Measurements from ENCODE around the gene LPAR1. TPM values are rescaled to one million over a fixed set of nuclear protein-coding genes. Genes with fewer than 3 reads are reported as not detected.

LPAR1 gene
- polyA plus RNA-seq, 2 donors: 5.0 to 5.2 TPM

- no peaks in the 10 kb centered on the region for H3K27me3 ChIP-seq (ENCODE audit: control insufficient read depth in 1 of 2, insufficient read depth in 2 of 2, low read length in 2 of 2)
- H3K36me3 ChIP-seq (ENCODE audit: control insufficient read depth in 2 of 2, insufficient read depth in 2 of 2, low read length in 1 of 2): peaks cover 0 to 2% of the 10 kb centered on the region in 2 donors
- peaks cover 0 to 3% of the 10 kb centered on the region in 2 donors for H3K4me1 ChIP-seq (ENCODE audit: control insufficient read depth in 2 of 2, insufficient read depth in 2 of 2, low read length in 1 of 2)
- H3K9me3 ChIP-seq (ENCODE audit: control insufficient read depth in 2 of 2, insufficient read depth in 1 of 2, low read depth in 1 of 2, low read length in 1 of 2): no peaks in the 10 kb centered on the region
- WGBS, 2 donors: 46 to 58% methylated on average over 6 of the region's 6 CpGs
- H3K27ac ChIP-seq (ENCODE audit: low read depth in 2 of 2, low read length in 1 of 2): no peak overlapping the region
- no peak overlapping the region for H3K4me3 ChIP-seq (ENCODE audit: low read depth in 1 of 2, low read length in 2 of 2)
Measured at GRCh38 chr9:110975969-110976368, 62.3 kb downstream of the LPAR1 start.

- no peaks in the 10 kb centered on the region for H3K9me3 ChIP-seq (ENCODE audit: control insufficient read depth in 2 of 2, insufficient read depth in 1 of 2, low read depth in 1 of 2, low read length in 1 of 2)
- no peak overlapping the region for H3K27ac ChIP-seq (ENCODE audit: low read depth in 2 of 2, low read length in 1 of 2)
- H3K4me3 ChIP-seq (ENCODE audit: low read depth in 1 of 2, low read length in 2 of 2): no peak overlapping the region
- 91 to 96% methylated on average over 2 of the region's 2 CpGs for WGBS, 2 donors
- H3K4me1 ChIP-seq (ENCODE audit: control insufficient read depth in 2 of 2, insufficient read depth in 2 of 2, low read length in 1 of 2): peaks cover 0 to 3% of the 10 kb centered on the region in 2 donors
- peaks cover 0 to 2% of the 10 kb centered on the region in 2 donors for H3K36me3 ChIP-seq (ENCODE audit: control insufficient read depth in 2 of 2, insufficient read depth in 2 of 2, low read length in 1 of 2)
- no peaks in the 10 kb centered on the region for H3K27me3 ChIP-seq (ENCODE audit: control insufficient read depth in 1 of 2, insufficient read depth in 2 of 2, low read length in 2 of 2)
Measured at GRCh38 chr9:110975278-110975677, 63.0 kb downstream of the LPAR1 start.

GRCh38 chr9:110971705-110972104 lies 66.6 kb downstream of the LPAR1 start:
- no peak overlapping the region for H3K27ac ChIP-seq (ENCODE audit: low read depth in 2 of 2, low read length in 1 of 2)
- WGBS, 2 donors: 79 to 85% methylated on average over 5 of the region's 5 CpGs

GRCh38 chr9:110971234-110971633 lies 67.0 kb downstream of the LPAR1 start:
- WGBS, 2 donors: 85 to 90% methylated on average over 2 of the region's 2 CpGs
- no peak overlapping the region for H3K4me3 ChIP-seq (ENCODE audit: low read depth in 1 of 2, low read length in 2 of 2)
- H3K27me3 ChIP-seq (ENCODE audit: control insufficient read depth in 1 of 2, insufficient read depth in 2 of 2, low read length in 2 of 2): no peaks in the 10 kb centered on the region
- no peaks in the 10 kb centered on the region for H3K4me1 ChIP-seq (ENCODE audit: control insufficient read depth in 2 of 2, insufficient read depth in 2 of 2, low read length in 1 of 2)
- H3K9me3 ChIP-seq (ENCODE audit: control insufficient read depth in 2 of 2, insufficient read depth in 1 of 2, low read depth in 1 of 2, low read length in 1 of 2): no peaks in the 10 kb centered on the region
- H3K27ac ChIP-seq (ENCODE audit: low read depth in 2 of 2, low read length in 1 of 2): no peak overlapping the region
- peaks cover 0 to 2% of the 10 kb centered on the region in 2 donors for H3K36me3 ChIP-seq (ENCODE audit: control insufficient read depth in 2 of 2, insufficient read depth in 2 of 2, low read length in 1 of 2)

More at GRCh38 chr9:110971705-110972104, 66.6 kb downstream of the LPAR1 start:
- no peak overlapping the region for H3K4me3 ChIP-seq (ENCODE audit: low read depth in 1 of 2, low read length in 2 of 2)
- H3K4me1 ChIP-seq (ENCODE audit: control insufficient read depth in 2 of 2, insufficient read depth in 2 of 2, low read length in 1 of 2): no peaks in the 10 kb centered on the region
- peaks cover 0 to 2% of the 10 kb centered on the region in 2 donors for H3K36me3 ChIP-seq (ENCODE audit: control insufficient read depth in 2 of 2, insufficient read depth in 2 of 2, low read length in 1 of 2)
- no peaks in the 10 kb centered on the region for H3K27me3 ChIP-seq (ENCODE audit: control insufficient read depth in 1 of 2, insufficient read depth in 2 of 2, low read length in 2 of 2)
- H3K9me3 ChIP-seq (ENCODE audit: control insufficient read depth in 2 of 2, insufficient read depth in 1 of 2, low read depth in 1 of 2, low read length in 1 of 2): no peaks in the 10 kb centered on the region

GRCh38 chr9:110969971-110970386 lies 68.3 kb downstream of the LPAR1 start:
- Histone ChIP-seq H3K36me3 (ENCODE audit: control insufficient read depth in 2 of 2, insufficient read depth in 2 of 2, low read length in 1 of 2) (peaks cover 0 to 2% of the 10 kb centered on the region in 2 donors), H3K4me3 (ENCODE audit: low read depth in 1 of 2, low read length in 2 of 2) (no peak overlapping the region), H3K27ac (ENCODE audit: low read depth in 2 of 2, low read length in 1 of 2) (no peak overlapping the region), H3K4me1 (ENCODE audit: control insufficient read depth in 2 of 2, insufficient read depth in 2 of 2, low read length in 1 of 2) (no peaks in the 10 kb centered on the region), H3K9me3 (ENCODE audit: control insufficient read depth in 2 of 2, insufficient read depth in 1 of 2, low read depth in 1 of 2, low read length in 1 of 2) (no peaks in the 10 kb centered on the region), H3K27me3 (ENCODE audit: control insufficient read depth in 1 of 2, insufficient read depth in 2 of 2, low read length in 2 of 2) (no peaks in the 10 kb centered on the region)
- 82 to 92% methylated on average over 4 of the region's 4 CpGs for WGBS, 2 donors

GRCh38 chr9:110968096-110968495 lies 70.2 kb downstream of the LPAR1 start:
- H3K9me3 ChIP-seq (ENCODE audit: control insufficient read depth in 2 of 2, insufficient read depth in 1 of 2, low read depth in 1 of 2, low read length in 1 of 2): no peaks in the 10 kb centered on the region
- H3K4me1 ChIP-seq (ENCODE audit: control insufficient read depth in 2 of 2, insufficient read depth in 2 of 2, low read length in 1 of 2): no peaks in the 10 kb centered on the region
- H3K4me3 ChIP-seq (ENCODE audit: low read depth in 1 of 2, low read length in 2 of 2): no peak overlapping the region
- no peak overlapping the region for H3K27ac ChIP-seq (ENCODE audit: low read depth in 2 of 2, low read length in 1 of 2)
- H3K27me3 ChIP-seq (ENCODE audit: control insufficient read depth in 1 of 2, insufficient read depth in 2 of 2, low read length in 2 of 2): no peaks in the 10 kb centered on the region
- WGBS, 2 donors: 77 to 82% methylated on average over 4 of the region's 4 CpGs
- H3K36me3 ChIP-seq (ENCODE audit: control insufficient read depth in 2 of 2, insufficient read depth in 2 of 2, low read length in 1 of 2): peaks cover 0 to 2% of the 10 kb centered on the region in 2 donors

- no peaks in the 10 kb centered on the region for H3K4me1 ChIP-seq (ENCODE audit: control insufficient read depth in 2 of 2, insufficient read depth in 2 of 2, low read length in 1 of 2)
- H3K27me3 ChIP-seq (ENCODE audit: control insufficient read depth in 1 of 2, insufficient read depth in 2 of 2, low read length in 2 of 2): no peaks in the 10 kb centered on the region
- no peak overlapping the region for H3K4me3 ChIP-seq (ENCODE audit: low read depth in 1 of 2, low read length in 2 of 2)
- H3K27ac ChIP-seq (ENCODE audit: low read depth in 2 of 2, low read length in 1 of 2): peak overlapping the region in 1 of 2 donors; percentile 4
- H3K36me3 ChIP-seq (ENCODE audit: control insufficient read depth in 2 of 2, insufficient read depth in 2 of 2, low read length in 1 of 2): peaks cover 0 to 2% of the 10 kb centered on the region in 2 donors
- H3K9me3 ChIP-seq (ENCODE audit: control insufficient read depth in 2 of 2, insufficient read depth in 1 of 2, low read depth in 1 of 2, low read length in 1 of 2): no peaks in the 10 kb centered on the region
- 76 to 77% methylated on average over 2 of the region's 2 CpGs for WGBS, 2 donors
Measured at GRCh38 chr9:110967196-110967595, 71.1 kb downstream of the LPAR1 start.

GRCh38 chr9:110960288-110960687 lies 78.0 kb downstream of the LPAR1 start:
- H3K9me3 ChIP-seq (ENCODE audit: control insufficient read depth in 2 of 2, insufficient read depth in 1 of 2, low read depth in 1 of 2, low read length in 1 of 2): no peaks in the 10 kb centered on the region
- WGBS, 2 donors: 79 to 80% methylated on average over 2 of the region's 2 CpGs
- H3K27me3 ChIP-seq (ENCODE audit: control insufficient read depth in 1 of 2, insufficient read depth in 2 of 2, low read length in 2 of 2): no peaks in the 10 kb centered on the region
- no peaks in the 10 kb centered on the region for H3K4me1 ChIP-seq (ENCODE audit: control insufficient read depth in 2 of 2, insufficient read depth in 2 of 2, low read length in 1 of 2)
- no peaks in the 10 kb centered on the region for H3K36me3 ChIP-seq (ENCODE audit: control insufficient read depth in 2 of 2, insufficient read depth in 2 of 2, low read length in 1 of 2)
- H3K27ac ChIP-seq (ENCODE audit: low read depth in 2 of 2, low read length in 1 of 2): no peak overlapping the region
- no peak overlapping the region for H3K4me3 ChIP-seq (ENCODE audit: low read depth in 1 of 2, low read length in 2 of 2)

GRCh38 chr9:110958847-110959246 lies 79.4 kb downstream of the LPAR1 start:
- Histone ChIP-seq H3K27ac (ENCODE audit: low read depth in 2 of 2, low read length in 1 of 2) (no peak overlapping the region), H3K36me3 (ENCODE audit: control insufficient read depth in 2 of 2, insufficient read depth in 2 of 2, low read length in 1 of 2) (no peaks in the 10 kb centered on the region), H3K27me3 (ENCODE audit: control insufficient read depth in 1 of 2, insufficient read depth in 2 of 2, low read length in 2 of 2) (no peaks in the 10 kb centered on the region), H3K9me3 (ENCODE audit: control insufficient read depth in 2 of 2, insufficient read depth in 1 of 2, low read depth in 1 of 2, low read length in 1 of 2) (no peaks in the 10 kb centered on the region), H3K4me1 (ENCODE audit: control insufficient read depth in 2 of 2, insufficient read depth in 2 of 2, low read length in 1 of 2) (no peaks in the 10 kb centered on the region), H3K4me3 (ENCODE audit: low read depth in 1 of 2, low read length in 2 of 2) (no peak overlapping the region)
- WGBS, 2 donors: 81 to 82% methylated on average over 1 of the region's 1 CpG

- Histone ChIP-seq H3K27ac (ENCODE audit: low read depth in 2 of 2, low read length in 1 of 2) (no peak overlapping the region), H3K36me3 (ENCODE audit: control insufficient read depth in 2 of 2, insufficient read depth in 2 of 2, low read length in 1 of 2) (no peaks in the 10 kb centered on the region), H3K9me3 (ENCODE audit: control insufficient read depth in 2 of 2, insufficient read depth in 1 of 2, low read depth in 1 of 2, low read length in 1 of 2) (no peaks in the 10 kb centered on the region), H3K4me1 (ENCODE audit: control insufficient read depth in 2 of 2, insufficient read depth in 2 of 2, low read length in 1 of 2) (no peaks in the 10 kb centered on the region), H3K27me3 (ENCODE audit: control insufficient read depth in 1 of 2, insufficient read depth in 2 of 2, low read length in 2 of 2) (no peaks in the 10 kb centered on the region), H3K4me3 (ENCODE audit: low read depth in 1 of 2, low read length in 2 of 2) (no peak overlapping the region)
- WGBS, 2 donors: 26 to 45% methylated on average over 1 of the region's 1 CpG
Measured at GRCh38 chr9:110954822-110955291, 83.4 kb downstream of the LPAR1 start.

All from esophagus (tissue), 2 donors.